Aorta (tissue), 5 donors: ENCODE data around the gene ABCA1. TPM values are rescaled to one million over a fixed set of nuclear protein-coding genes. Genes with fewer than 3 reads are reported as not detected.
"Not testable (repeated sequence)": the region's sequence is repeated elsewhere in the genome, so short reads cannot be mapped to it uniquely, and the experiment has no call there.

ENCODE experiments used
- ATAC-seq: fragments of 200-7000 bp; cut with Tn5 transposase; one replicate; pipeline ENCODE4 v1.9.1; 2022; ENCODE audit warnings: moderate library complexity; ENCODE audit not compliant: low FRiP score
- DNase-seq, 2 donors: peaks; one replicate each; pipeline ENCODE4 v3.0.0-alpha.2; 2020
- H3K27ac ChIP-seq, 2 donors: one replicate each; pipeline ENCODE4 v1.5.1; 2013; ENCODE audit warnings: low read length in 2 of 2, mild to moderate bottlenecking in 2 of 2, moderate library complexity in 2 of 2, control low read depth in 1 of 2, inconsistent platforms in 1 of 2, low read depth in 1 of 2
- H3K27me3 ChIP-seq, 2 donors: one replicate each; pipeline ENCODE4 v1.6.1; 2013; ENCODE audit warnings: control low read depth in 1 of 2, low read length in 1 of 2, mild to moderate bottlenecking in 1 of 2, moderate library complexity in 1 of 2; ENCODE audit not compliant: insufficient read depth in 2 of 2, control insufficient read depth in 1 of 2
- H3K36me3 ChIP-seq, 2 donors: one replicate each; pipeline ENCODE4 v1.6.1; 2013; ENCODE audit warnings: control low read depth in 1 of 2, low read length in 1 of 2, mild to moderate bottlenecking in 1 of 2; ENCODE audit not compliant: insufficient read depth in 2 of 2, control insufficient read depth in 1 of 2
- H3K4me1 ChIP-seq, 2 donors: one replicate each; pipeline ENCODE4 v1.6.1; 2013; ENCODE audit warnings: low read length in 2 of 2, control low read depth in 1 of 2, mild to moderate bottlenecking in 1 of 2, moderate library complexity in 1 of 2; ENCODE audit not compliant: insufficient read depth in 2 of 2, control insufficient read depth in 1 of 2
- H3K4me3 ChIP-seq, 2 donors: one replicate each; pipeline ENCODE4 v1.5.1; 2013; ENCODE audit warnings: low read length in 2 of 2, control low read depth in 1 of 2, mild to moderate bottlenecking in 1 of 2
- H3K9me3 ChIP-seq: one replicate; pipeline ENCODE4 v1.6.1; 2013; ENCODE audit warnings: mild to moderate bottlenecking, low read length; ENCODE audit not compliant: control insufficient read depth
- WGBS, 2 donors: extraction: QIAGEN DNeasy Blood & Tissue Kit; methylation state at CpG; one replicate each; pipeline ENCODE4 v1.1.7; 2013; 5-methylcytosine and 5-hydroxymethylcytosine counted together
- intact Hi-C, 2 donors: fragments of 100-400 bp; cut with DNase I; formaldehyde crosslinking; loops; one replicate each; pipeline versions ENCODE4 v1.14.2 to v1.15.0; 2022
- polyA plus RNA-seq, 2 donors: library from polyadenylated mRNA; stranded (reverse); fragments of 200-250 nt; gene quantifications; one replicate each; pipeline ENCODE4 v1.2.3, GENCODE V29; 2013
- total RNA-seq, 2 donors: library from RNA; stranded (reverse); fragmentation: NEBNext Ultra II Directional; extraction: Animal tissue kit (Norgen Biotek cat#: 25700); gene quantifications; one replicate each; pipeline ENCODE4 v1.2.1, GENCODE V29; 2021
- donor health status: healthy with polysubstance abuse.
- donor health status: Bipolar disorder and iron deficiency.
- donor health status: DM: no; HTN: no; CAD: no.
- donor health status: DM: no; HTN: no; CAD: no.
- donor health status: DM: yes; HTN: yes; CAD: no.

ABCA1 gene
- total and polyA plus RNA-seq, 4 donors: 5.4 to 44.7 (median 19.7) TPM

DNA sequence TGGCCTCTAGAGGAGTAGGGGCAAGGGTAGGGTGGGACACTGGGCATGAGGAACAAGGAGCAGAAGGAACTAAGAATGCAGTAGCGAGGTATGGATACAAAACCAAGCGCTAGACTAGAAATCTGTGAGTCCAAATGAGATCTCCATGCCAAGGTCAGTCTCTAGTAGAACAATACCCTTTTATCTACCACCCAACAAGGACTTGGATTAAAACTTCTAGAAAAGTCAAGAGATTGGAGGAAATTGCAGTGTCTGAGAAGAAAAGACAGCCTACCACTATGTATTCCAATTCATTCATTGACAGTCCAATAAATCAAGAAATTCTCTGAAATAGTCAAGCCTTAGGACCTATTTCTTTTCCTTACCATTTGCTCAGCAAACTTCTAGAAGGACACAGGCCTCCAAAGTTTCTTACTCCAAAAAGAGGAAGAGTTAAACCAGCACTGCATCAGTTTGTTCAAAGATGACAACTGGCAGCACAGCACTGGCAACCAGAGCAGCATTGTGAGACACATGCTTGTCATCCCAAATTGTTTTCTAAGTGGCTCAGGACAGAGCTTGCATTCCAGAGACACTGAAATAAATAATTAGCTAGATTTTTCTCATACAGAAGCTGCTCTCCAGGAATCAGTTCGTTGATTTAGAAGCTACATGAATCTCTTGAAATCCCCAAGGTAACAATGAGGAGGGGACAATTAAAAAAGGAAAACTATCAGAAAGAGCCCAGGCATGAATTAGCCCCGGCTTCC lies 22.6 kb downstream of the ABCA1 start:
- DNase-seq (no peak), ATAC-seq (no peak)
- Histone ChIP-seq H3K9me3 (no peaks in the 10 kb centered on the region), H3K4me3 (no peak overlapping the region), H3K27me3 (no peaks in the 10 kb centered on the region), H3K4me1 (peaks cover 0 to 5% of the 10 kb centered on the region in 2 donors), H3K27ac (no peak overlapping the region), H3K36me3 (no peaks in the 10 kb centered on the region)
- 90 to 91% methylated on average over 4 of the region's 4 CpGs for WGBS, 2 donors
- intact Hi-C loops: no loop called here

GRCh38 chr9:104903609-104904008 lies 24.3 kb downstream of the ABCA1 start:
- H3K4me3 ChIP-seq: no peak overlapping the region
- ATAC-seq: no peak
- H3K27ac ChIP-seq: no peak overlapping the region
- no peaks in the 10 kb centered on the region for H3K36me3 ChIP-seq
- 92 to 93% methylated on average over 8 of the region's 8 CpGs for WGBS, 2 donors
- intact Hi-C loops: no loop called here
- no peaks in the 10 kb centered on the region for H3K27me3 ChIP-seq
- no peak for DNase-seq
- peaks cover 0 to 3% of the 10 kb centered on the region in 2 donors for H3K4me1 ChIP-seq
- H3K9me3 ChIP-seq: no peaks in the 10 kb centered on the region

DNA sequence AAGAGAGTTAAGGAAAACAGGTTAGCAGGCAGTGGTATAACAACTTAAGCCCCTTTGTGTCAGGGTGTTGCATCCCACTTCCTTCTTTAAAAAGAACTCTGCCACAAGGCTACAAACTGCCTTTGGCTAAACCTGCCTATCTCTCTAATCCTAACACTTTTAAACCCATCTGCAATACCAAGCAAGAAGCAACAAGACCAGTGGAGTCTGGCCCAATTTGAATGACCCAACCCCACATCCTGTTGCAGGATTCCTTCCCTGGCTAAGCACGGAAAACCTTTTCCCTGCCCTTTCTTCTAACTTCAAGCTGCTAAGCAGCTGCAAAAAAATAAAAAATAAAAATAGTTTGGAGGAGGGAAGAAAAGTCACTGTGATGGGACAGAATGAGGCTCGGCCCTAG lies 27.1 kb downstream of the ABCA1 start:
- peaks cover under 1 to 2% of the 10 kb centered on the region in 2 donors for H3K4me1 ChIP-seq
- intact Hi-C loops: no loop called here
- H3K27ac ChIP-seq: no peak overlapping the region
- DNase-seq (no peak), ATAC-seq (no peak)
- no peaks in the 10 kb centered on the region for H3K9me3 ChIP-seq
- no peaks in the 10 kb centered on the region for H3K27me3 ChIP-seq
- no peaks in the 10 kb centered on the region for H3K36me3 ChIP-seq
- H3K4me3 ChIP-seq: no peak overlapping the region
- WGBS, 2 donors: 77 to 86% methylated on average over 2 of the region's 2 CpGs

- 95% methylated on average over 3 of the region's 3 CpGs for WGBS, 2 donors
- no peaks in the 10 kb centered on the region for H3K27me3 ChIP-seq
- no peak for DNase-seq
- H3K9me3 ChIP-seq: no peaks in the 10 kb centered on the region
- no peak for ATAC-seq
- intact Hi-C loops: no loop called here
- no peaks in the 10 kb centered on the region for H3K36me3 ChIP-seq
- H3K27ac ChIP-seq: no peak overlapping the region
- H3K4me3 ChIP-seq: no peak overlapping the region
- peaks cover 0 to 2% of the 10 kb centered on the region in 2 donors for H3K4me1 ChIP-seq
Measured at GRCh38 chr9:104900324-104900723, 27.6 kb downstream of the ABCA1 start.

GRCh38 chr9:104899759-104900247 lies 28.2 kb downstream of the ABCA1 start:
- no peak overlapping the region for H3K4me3 ChIP-seq
- 92 to 94% methylated on average over 4 of the region's 4 CpGs for WGBS, 2 donors
- H3K27ac ChIP-seq: no peak overlapping the region
- no peaks in the 10 kb centered on the region for H3K9me3 ChIP-seq
- intact Hi-C loops: no loop called here
- peaks cover 0 to 2% of the 10 kb centered on the region in 2 donors for H3K4me1 ChIP-seq
- H3K27me3 ChIP-seq: no peaks in the 10 kb centered on the region
- no peaks in the 10 kb centered on the region for H3K36me3 ChIP-seq
- DNase-seq (no peak), ATAC-seq (no peak)

GRCh38 chr9:104898376-104898775 lies 29.6 kb downstream of the ABCA1 start:
- H3K36me3 ChIP-seq, intact Hi-C loops, H3K27ac ChIP-seq, DNase-seq, H3K9me3 ChIP-seq, H3K4me1 ChIP-seq, H3K27me3 ChIP-seq, ATAC-seq, H3K4me3 ChIP-seq: not testable (repeated sequence)
- WGBS, 2 donors: 96 to 98% methylated on average over 6 of the region's 6 CpGs

GRCh38 chr9:104896131-104896530 lies 31.8 kb downstream of the ABCA1 start:
- H3K9me3 ChIP-seq: no peaks in the 10 kb centered on the region
- 93 to 97% methylated on average over 1 of the region's 1 CpG for whole genome bisulfite sequencing, 2 donors
- H3K4me1 ChIP-seq: peaks cover 0 to 2% of the 10 kb centered on the region in 2 donors
- no peak overlapping the region for H3K4me3 ChIP-seq
- H3K36me3 ChIP-seq: no peaks in the 10 kb centered on the region
- no peak overlapping the region for H3K27ac ChIP-seq
- no peaks in the 10 kb centered on the region for H3K27me3 ChIP-seq
- intact Hi-C loops: no loop called here
- no peak for ATAC-seq
- DNase-seq: no peak

DNA sequence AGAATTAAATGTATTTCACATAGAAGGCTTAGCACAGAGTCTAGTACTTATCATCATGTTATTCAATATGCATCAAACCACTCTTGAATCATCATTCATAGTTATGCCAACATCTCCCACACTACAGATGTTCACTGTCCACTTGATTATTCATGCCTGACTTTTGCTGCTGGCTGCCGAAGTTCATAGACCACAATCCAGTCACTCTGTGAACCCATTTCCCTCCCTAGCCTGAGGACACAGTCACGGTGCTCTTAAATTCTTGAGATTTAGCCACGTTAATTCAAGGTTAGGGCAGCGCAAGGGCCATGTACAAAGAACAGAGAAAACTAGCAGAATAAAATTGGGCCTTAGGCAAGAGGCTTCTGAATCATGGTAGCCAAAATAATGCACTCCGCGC lies 32.4 kb downstream of the ABCA1 start:
- intact Hi-C loops: no loop called here
- no peaks in the 10 kb centered on the region for H3K36me3 ChIP-seq
- peaks cover 0 to 2% of the 10 kb centered on the region in 2 donors for H3K4me1 ChIP-seq
- no peaks in the 10 kb centered on the region for H3K9me3 ChIP-seq
- H3K4me3 ChIP-seq: no peak overlapping the region
- DNase-seq (no peak), ATAC-seq (no peak)
- no peak overlapping the region for H3K27ac ChIP-seq
- H3K27me3 ChIP-seq: no peaks in the 10 kb centered on the region
- 77 to 80% methylated on average over 6 of the region's 6 CpGs for WGBS, 2 donors

DNA sequence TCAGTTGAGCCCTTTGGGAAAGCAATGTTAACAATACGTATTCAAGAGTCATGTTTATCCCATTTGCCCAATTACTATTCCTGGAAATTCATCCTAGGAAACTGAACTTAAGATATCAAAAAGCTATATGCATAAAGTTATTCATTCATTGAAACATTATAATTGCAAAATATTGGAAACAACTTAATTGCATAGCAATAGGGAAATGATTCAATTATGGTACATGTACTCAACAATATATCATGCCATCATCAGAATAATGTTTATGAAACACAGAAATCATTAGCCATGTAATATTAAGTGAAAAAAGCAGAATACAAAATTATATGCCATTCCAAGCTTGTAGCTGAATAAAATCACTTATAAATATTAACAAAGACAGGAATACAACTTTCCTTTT lies 35.3 kb downstream of the ABCA1 start:
- WGBS, 2 donors: 95 to 96% methylated on average over 1 of the region's 1 CpG
- ATAC-seq (no peak), DNase-seq (no peak)
- Histone ChIP-seq H3K4me3 (no peak overlapping the region), H3K27ac (no peak overlapping the region), H3K27me3 (no peaks in the 10 kb centered on the region), H3K9me3 (no peaks in the 10 kb centered on the region), H3K36me3 (peaks cover 1 to 4% of the 10 kb centered on the region in 2 donors), H3K4me1 (peaks cover 0 to 2% of the 10 kb centered on the region in 2 donors)
- intact Hi-C loops: no loop called here
